ENCODE results near the gene SZT2.

DNA sequence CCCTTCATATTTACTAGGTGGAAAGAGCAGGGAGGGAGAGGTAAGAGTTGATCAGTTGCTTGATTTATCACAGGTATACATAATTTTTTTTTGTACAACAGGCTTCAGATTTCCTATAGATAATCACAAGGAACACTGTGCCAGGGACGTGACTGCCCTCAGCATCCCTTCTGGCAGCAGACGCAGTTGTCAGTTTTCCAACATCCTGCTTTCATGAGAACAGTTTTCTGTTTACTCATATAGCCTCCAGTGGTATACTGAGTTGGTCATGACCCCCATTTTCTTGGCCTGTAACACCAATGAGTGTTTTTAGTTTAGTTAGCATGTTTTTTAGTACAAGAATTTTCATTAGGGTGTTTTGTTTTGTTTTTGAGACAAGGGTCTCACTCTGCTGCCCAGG, 103.1 kb downstream of the SZT2 start:
- TF ChIP-seq CTCF (IDR thresholded peaks at IDR 0.05; ENCODE audit: insufficient read depth, low read depth, low read length) (no peak), EZH2 (IDR thresholded peaks at IDR 0.05; ENCODE audit: insufficient read depth, low read length) (no peak)
